GM21619 (cell line): ENCODE measurements around the gene CACNA1B.

Experiments used
- ATAC-seq: cut with Tn5 transposase; IDR thresholded peaks from one replicate; pipeline ENCODE4 v1.9.1; 2021; ENCODE audit not compliant: unreplicated experiment

CACNA1B gene

GRCh38 chr9:138049779-138050471 is 172.3 kb downstream of the CACNA1B start:
- no peak for ATAC-seq

DNA sequence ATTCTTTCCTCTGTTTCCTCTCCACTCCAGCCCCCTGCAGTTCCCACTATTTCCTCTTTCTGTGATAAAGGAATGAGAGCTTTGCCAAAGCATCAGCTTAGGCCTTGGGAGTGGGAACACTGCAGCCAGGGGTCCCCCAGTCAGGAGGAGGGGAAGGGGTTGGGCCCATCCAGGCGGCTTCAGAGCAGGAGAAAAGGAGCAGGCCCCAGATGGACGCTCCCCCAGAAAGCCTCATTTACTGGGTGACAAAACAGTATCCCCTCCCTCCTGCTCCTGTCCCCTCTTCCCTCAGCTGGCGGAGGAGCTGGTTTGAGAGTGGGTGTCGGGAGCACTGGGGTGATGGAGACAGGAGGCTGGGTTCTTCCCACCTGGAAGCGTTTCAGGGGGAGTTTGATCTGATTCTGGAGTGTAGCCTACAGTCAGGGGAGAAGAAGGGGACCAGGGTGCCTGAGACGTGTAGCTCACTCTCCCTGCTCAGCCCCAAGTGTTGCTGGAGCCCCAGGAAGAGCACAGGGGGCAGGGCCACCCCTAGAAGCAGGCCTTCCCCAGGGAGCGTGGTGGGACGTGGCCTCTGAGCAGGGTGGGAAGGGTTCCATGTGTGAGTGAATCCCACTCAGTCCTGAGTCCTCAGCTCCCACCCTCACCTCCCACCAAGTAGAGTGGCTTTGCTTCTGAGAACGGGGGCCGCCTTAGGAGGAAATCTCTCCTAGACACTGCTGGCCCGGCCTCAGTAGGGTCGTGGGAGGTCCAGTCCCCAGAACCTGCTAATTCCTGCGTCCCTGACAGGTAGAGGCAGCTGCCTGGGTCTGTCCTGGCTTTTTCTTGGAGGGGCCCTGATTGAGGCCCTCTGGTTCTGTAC is 173.1 kb downstream of the CACNA1B start:
- ATAC-seq = no peak

DNA sequence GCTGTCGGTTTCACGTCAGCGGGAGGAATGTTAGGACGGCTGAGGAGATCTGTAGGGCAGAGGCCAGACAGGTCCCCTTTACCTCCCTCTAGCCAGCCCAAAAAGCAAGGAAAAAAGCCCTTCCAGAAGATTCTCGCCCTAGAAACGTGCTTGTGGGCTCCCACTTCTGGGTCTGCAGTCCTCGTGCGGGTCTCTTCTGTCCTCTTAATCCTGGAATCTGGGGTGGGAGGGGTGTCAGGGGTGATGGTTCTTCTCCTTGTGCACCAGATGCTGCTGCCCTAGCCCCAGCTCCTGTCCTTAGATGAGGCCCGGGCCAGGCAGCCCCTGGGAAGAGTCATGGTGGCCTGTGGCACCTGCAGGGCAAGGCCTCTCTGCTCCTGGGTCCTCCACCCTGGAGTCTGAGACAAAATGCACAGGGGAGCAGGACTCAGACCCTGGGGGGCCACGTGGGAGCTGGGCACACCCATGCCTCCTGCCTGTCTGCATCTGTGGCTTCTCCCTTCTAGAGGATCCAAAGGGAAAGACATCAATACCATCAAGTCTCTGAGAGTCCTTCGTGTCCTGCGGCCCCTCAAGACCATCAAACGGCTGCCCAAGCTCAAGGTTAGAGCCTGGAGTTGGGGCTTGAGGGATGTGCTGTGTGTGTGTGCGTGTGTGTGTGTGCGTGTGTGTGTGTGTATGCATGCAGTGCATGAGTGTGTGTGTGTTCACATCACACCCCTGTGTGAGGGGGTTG is 174.2 kb downstream of the CACNA1B start:
- no peak for ATAC-seq

- ATAC-seq = no peak
These were observed 174.7 kb downstream of the CACNA1B start for GRCh38 chr9:138052322-138052615.

DNA sequence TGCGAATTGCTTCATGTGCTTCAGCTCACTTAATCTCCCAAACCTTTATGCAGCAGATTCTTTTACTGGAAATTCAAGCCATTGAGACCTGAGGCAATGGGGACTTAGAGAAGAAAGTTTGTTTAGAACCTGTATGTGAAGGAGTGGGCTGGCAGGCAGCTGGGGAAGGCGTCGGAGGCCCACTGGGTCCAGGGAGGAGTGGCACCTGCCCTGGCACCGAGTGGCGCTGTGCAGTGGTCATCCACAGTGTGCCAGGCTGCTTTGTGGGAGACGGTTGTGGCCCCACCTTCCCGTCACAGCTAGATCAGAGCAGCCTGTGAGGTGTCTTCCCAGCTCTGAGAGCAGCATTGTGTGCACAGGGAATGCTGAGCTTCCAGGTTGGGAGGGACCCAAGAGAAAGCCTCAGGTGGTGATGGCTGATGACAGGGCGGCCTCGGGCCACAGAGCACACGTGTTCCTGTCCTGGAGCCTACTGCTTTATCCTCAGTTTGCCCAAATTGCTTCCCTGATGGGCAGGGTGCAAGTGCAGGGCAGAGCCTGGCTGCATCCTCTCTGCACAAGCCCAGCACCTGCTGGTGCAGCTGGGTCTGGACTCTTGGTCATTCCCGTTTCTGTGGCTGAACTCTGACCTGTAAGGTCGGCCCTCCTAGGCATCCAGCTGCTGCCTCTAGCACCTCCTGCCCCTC is 175.2 kb downstream of the CACNA1B start:
- ATAC-seq = no peak

DNA sequence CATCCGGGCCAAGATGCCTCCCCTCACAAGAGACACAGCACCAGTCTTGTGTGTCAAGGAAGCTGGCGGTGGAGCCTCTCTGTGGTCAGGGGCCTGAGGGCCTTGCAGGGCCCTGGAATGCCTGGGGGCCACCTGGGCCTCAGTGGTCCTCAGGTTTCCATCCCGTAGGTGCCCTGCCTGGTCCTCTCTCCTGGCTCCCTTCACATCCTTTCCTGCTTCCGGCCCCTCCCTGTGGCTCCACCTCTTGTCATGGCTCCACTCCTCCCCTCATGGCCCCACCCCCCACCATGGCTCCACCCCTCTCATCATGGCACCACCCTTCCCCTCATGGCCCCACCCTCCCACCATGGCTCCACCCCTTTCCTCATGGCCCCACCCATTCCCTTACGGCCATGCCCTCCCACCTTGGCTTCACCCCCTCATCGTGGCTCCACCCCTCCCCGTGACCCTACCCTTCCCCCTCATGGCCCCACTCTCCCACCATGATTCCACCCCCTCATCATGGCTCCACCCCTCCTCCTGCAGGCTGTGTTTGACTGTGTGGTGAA is 175.8 kb downstream of the CACNA1B start:
- ATAC-seq = no peak

- no peak for ATAC-seq
These were observed 176.6 kb downstream of the CACNA1B start for GRCh38 chr9:138053996-138054752.

GRCh38 chr9:138057726-138058125 is 180.1 kb downstream of the CACNA1B start:
- ATAC-seq = no peak

DNA sequence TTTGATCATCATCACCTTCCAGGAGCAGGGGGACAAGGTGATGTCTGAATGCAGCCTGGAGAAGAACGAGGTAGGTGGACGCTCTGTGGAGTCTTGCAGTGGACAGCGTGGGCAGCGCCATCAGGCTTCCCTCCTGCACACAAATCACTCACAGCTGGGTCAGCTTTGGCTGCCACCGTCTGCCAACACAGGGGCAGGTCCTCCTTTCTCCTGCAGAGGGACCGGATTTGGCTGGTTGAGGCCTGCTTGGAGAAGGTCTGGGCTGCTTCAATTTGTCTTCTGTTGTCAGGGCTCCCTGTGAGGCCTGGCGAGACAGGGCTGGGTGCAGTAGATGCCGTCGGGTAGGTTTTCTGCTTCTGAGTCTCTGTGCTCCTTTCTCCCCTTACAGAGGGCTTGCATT is 180.6 kb downstream of the CACNA1B start:
- no peak for ATAC-seq

DNA sequence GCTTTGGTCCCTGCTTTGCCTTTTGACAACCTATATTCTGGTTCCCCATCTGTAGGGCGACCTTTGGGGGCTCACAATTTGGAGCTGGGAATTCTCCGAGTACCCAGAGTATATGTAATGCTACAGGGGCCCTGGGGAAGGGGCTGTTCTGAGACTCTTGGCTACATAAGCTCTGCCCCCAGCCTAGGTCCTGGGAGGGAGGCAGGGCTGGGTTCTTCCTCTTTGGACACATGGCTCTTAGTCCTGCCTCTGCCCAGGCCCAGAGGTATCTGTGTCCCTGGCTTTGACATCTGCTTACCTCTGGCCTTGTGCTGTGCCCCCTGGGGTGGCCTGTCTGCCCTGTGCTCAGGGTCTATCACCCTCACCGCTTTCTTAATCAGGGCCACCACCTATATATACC is 181.6 kb downstream of the CACNA1B start:
- ATAC-seq = no peak

DNA sequence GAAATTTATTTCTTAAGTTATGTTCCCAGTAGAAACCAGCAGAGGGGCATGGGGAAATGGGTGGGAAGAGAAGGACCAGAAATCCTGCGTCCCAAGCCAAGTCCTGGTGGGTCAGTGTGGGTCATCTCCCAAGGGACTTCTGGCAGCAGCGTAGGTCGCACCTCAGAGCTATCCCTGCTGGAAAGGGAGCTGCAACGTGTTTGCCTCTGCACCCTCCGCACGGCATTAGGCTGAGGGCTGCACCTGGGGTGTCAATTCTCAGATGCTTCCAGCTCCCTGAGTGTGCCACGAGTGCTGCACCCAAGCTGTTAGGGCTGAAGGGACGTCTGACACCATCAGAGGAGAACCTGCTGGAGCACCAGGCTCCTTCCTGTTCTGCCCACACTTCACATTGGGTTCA is 182.8 kb downstream of the CACNA1B start:
- no peak for ATAC-seq

- no peak for ATAC-seq
These were observed 183.3 kb downstream of the CACNA1B start for GRCh38 chr9:138060881-138061280.

- ATAC-seq = no peak
These were observed 184.0 kb downstream of the CACNA1B start for GRCh38 chr9:138061631-138062030.

DNA sequence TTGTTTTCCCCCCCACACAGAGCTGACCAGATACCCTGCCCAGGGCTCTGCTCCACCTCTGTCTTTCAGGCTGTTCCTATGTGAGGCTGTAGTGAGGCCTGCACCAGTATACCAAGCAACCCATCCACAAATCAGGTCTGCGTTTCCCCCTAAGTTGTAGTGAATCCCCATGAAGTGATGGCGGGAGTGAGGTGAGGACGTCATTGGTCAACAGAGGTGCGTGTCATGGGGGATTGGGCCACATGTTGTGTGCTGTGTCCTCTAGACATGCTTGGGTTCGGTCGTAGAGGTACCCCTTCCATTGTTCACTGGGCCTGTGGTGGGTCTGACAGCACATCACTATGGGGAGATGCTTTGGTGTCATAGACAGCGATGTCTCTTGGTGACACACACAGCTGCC is 184.6 kb downstream of the CACNA1B start:
- ATAC-seq = no peak

DNA sequence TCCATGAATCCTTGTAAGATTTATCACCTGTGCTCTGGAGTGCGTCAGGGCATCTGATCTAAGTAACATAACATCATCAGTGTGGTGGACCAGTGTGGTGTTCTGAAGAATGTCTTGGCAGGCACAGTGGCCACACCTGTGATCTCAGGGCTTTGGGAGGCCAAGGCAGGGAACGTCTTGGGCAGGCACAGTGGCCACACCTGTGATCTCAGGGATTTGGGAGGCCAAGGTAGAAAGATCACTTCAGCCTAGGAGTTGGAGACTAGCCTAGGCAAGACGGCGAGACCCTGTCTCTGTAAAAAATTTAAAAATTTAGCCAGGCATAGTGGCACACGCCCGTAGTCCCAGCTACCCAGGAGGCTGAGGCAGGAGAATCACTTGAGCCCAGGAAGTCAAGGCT is 185.5 kb downstream of the CACNA1B start:
- ATAC-seq = no peak

DNA sequence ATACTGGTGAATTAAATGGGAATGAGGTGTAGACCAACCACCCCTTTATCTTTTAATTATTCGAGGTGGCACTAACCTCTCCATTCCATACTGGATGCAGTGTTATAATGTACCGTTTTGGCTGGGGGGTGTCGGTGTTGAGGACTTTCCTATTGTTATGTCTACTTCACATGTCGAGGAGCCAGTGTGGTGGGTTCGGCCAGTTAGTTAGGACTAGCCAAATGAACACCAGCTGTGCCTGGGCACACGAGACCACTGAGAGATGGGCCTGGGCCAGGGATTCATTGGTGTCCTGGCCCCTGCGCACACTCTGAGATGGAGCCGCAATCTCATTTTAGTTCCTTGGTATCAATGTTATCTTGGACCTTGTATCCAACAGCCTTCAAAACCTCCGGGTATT is 186.2 kb downstream of the CACNA1B start:
- no peak for ATAC-seq

- ATAC-seq = no peak
These were observed 187.0 kb downstream of the CACNA1B start for GRCh38 chr9:138064547-138064946.

GRCh38 chr9:138065287-138065686 is 187.7 kb downstream of the CACNA1B start:
- no peak for ATAC-seq

- no peak for ATAC-seq
These were observed 188.5 kb downstream of the CACNA1B start for GRCh38 chr9:138066049-138066448.

GRCh38 chr9:138067613-138068367 is 190.2 kb downstream of the CACNA1B start:
- no peak for ATAC-seq
